ENCODE measurements around the gene ZMYND10.

ZMYND10 gene

GRCh38 chr3:50342813-50343633 lies 2.5 kb downstream of the ZMYND10 start:
- DNase-seq, result no peak

DNA sequence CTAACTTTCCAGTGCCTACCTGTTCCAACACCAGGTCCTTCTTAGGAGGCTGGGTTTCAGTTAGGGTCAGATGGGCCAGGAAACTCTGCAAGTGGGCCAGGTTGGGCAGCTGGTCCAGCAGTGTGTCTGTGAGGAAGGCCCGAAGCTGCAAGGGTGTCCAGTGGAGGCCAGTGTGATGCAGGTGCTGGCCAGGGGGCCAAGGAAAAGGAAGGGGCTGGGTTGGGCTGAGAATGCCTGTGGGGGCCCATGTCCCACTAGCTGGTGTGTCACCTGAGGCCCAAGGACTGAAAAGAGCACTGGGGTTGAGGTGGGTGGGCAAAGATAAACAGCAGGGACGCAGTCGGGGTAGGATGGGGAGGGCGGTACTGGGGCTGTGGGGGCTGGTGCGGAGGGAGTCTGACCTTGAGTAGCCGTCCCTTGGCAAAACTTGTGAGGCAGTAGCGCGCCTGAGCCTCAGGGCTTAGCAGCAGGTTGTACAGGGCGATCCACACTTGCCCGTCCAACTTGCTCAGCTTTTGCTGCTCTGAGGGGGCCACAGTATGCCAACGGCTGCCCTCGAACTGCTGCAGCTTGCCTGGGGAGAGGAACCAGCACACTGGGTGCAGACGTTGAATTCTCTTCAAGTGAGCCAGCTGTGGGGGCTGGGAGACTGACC lies 3.4 kb downstream of the ZMYND10 start:
- DNase-seq, result no peak

- DNase-seq, result no peak
Measured at GRCh38 chr3:50341537-50341936, 4.0 kb downstream of the ZMYND10 start.

- DNase-seq, result peak; percentile 89
Measured at GRCh38 chr3:50340448-50341329, 4.8 kb downstream of the ZMYND10 start, which contains the start of gene RASSF1. TSS of gene RASSF1 (minus strand) at chr3:50340836. CDS start at chr3:50340805, 31 bp downstream.

- DNase-seq, result no peak
Measured at GRCh38 chr3:50340147-50340447, 5.4 kb downstream of the ZMYND10 start.

DNA sequence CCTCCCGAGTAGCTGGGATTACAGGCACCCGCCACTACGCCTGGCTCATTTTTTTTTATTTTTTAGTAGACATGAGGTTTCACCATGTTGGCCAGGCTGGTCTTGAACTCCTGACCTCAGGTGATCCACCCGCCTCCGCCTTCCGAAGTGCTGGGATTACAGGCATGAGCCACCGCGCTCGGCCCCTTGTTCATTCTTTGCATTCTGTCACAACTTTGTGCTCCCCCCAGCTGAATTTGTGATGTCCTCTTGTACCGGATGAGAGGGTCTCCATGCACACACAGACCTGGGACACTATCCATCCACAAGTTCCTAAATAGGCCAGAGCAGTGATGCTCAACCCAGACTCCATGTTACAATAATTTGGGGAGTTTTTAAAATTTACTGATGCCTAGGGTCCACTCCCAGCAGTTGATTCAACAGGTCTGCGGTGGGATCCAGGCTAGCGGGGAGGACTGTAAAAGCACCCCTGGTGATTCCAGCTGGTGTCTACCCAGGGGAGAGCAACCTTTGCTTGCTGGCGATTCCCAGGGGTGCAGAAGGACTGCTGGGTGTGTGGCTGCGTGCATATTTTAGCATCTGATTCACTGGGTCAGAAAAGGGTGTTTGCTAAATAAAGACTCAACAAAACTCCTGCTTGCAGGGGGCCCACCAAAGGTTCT lies 5.9 kb downstream of the ZMYND10 start:
- DNase-seq, result no peak

- DNase-seq, result no peak
Measured at GRCh38 chr3:50338965-50339364, 6.6 kb downstream of the ZMYND10 start.

DNA sequence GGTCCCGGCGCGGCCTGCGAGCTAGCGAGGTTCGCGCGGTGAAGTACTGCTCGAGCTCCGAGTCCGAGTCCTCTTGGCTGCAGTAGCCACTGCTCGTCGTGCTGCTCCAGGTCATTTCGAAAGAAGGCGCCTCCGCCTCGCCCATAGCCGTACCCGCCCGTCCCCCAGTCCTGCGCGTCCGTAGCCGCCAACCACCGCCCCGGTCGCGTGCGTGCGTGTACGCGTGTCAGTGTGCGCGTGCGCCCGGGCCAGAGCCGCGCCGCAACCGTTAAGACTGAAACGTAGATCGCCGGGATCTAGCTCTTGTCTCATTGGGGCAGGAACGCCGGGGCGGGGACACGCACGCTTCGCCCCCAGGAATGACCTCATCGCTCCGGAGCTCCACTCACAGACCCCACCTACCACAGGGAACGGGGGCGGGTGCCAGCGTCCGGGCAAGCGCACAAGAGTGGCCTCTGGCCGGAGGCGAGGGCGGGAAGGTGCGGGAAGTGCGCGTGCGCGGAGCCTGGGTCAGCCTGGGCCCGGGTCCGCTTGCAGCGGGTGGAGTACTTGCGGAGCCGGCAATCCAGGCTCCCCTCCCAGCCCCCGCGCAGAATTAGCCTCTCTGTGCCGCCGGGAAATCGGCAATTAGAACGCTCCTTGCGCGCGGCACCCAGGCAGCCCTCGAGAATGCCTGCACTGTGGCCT lies 8.2 kb downstream of the ZMYND10 start:
- DNase-seq, result peak; percentile 100

DNA sequence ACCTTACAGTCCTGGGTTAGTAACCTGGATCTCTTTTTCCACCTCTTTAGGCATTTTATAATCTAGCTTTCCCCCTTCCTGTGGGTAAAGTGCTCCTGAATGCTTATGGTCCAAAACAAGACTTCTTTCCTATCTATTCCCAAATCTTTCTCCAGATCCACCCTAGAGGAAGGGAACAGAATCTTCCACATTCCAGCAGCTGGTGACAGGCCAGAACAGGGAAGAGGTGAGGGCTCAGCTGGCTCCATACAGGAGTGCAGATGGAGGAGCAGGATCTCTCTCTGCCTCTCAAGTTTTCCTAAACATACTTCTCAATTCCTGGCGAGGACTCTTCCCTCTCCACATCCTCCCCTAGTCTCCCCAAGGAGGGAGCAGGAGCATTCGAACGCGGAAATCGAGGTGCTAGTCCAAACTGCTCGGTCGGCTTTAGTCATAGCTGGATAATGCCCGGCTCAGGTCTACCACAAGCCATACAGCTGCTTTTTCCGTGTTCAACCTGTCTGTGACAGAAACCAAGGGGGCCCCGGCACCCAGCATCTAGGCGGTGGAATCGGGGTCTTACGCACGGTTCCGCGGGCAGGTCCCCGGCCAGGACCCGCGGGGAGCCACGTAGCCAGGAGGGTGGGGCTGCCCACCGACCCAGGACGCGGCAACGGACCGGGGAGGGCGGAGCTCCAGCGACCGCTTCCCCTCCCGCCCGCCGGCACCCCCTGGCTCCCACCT lies 8.9 kb downstream of the ZMYND10 start:
- no peak for DNase-seq

GRCh38 chr3:50334339-50335075 lies 11.0 kb downstream of the ZMYND10 start:
- no peak for DNase-seq

DNA sequence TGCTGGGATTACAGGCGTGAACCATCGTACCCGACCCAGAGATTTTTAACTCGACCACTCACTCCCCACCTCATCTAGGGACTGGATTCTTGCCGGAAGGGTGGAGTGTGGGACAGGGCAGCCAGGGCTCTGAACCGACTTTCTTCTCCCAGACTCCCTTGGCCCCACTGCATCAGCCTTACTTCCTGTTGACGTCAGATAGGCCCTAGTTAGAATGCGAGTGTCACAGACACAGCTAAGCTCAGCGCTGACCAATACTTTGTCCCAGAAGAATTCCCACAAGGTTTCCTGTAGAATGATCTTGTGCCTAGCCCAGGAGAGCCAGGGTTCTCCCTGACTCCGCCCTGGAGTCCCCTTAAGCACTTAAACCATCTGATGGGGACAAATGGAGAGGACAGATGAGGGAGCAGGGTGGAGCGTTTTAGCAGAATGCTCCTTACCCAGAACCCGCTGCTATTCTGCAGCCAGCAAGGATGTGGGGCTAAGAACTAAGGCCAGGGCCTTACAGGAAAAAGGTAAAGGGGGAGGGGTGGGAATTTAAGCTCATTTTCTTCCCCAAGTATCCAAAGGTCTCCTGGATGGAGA lies 11.7 kb downstream of the ZMYND10 start:
- DNase-seq, result no peak

- no peak for DNase-seq
Measured at GRCh38 chr3:50331364-50331907, 14.1 kb downstream of the ZMYND10 start.

GRCh38 chr3:50330330-50330729 lies 15.2 kb downstream of the ZMYND10 start:
- peak; percentile 21 for DNase-seq

DNA sequence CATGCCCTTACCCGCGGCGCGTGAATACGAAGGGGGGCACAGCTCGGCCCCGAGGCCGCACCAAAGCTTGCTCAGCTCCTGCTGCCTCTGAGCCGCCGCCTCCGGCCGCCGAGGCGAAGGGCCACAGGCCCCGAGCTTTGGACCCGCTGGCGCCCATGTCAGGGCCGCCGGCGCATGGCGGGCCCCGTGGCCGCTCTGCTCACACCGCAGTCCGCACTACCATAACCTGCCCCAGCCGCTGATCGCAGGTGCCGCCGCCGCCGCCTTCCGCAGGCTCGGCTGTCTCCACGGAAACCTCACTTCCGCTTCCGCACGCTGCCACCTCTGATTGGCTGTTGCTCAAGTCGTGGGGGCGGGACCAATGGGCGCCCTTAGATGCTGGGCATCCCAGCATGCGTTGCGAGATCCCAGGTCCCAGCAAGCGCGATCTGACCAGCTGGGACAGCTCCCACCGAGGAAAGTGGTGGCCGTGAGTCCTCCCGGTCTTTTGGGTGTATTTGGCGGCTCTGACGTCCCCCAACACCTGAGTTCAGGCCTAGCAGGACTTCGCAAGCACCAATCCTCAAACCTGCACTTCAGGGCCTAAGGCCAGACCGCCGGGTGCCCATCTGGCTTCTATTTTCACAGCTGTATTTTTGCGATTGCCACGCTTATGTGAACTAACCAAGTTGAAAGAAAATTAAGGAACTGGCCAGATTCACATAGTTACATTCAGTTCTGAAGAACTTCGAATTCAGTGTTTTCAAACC lies 17.4 kb downstream of the ZMYND10 start, which contains the start of gene TUSC2:
TSS of gene TUSC2 (minus strand) at position 281 of the 749 bp plus-strand sequence. CDS start at position 157, 124 bp downstream.
- DNase-seq, result peak; percentile 96

- peak; percentile 25 for DNase-seq
Measured at GRCh38 chr3:50327129-50327528, 18.4 kb downstream of the ZMYND10 start.

- no peak for DNase-seq
Measured at GRCh38 chr3:50326182-50326541, 19.4 kb downstream of the ZMYND10 start.

- no peak for DNase-seq
Measured at GRCh38 chr3:50325497-50326181, 19.9 kb downstream of the ZMYND10 start.

GRCh38 chr3:50325113-50325480 lies 20.4 kb downstream of the ZMYND10 start:
- DNase-seq, result peak; percentile 24

All from right hindlimb (tissue), 1 donor.